ENCODE measurements around the gene TASP1. TPM values are rescaled to one million over a fixed set of nuclear protein-coding genes. Genes with fewer than 3 reads are reported as not detected.

Gene TASP1
- total and polyA plus RNA-seq, 2 donors from 2014 or later, result 6.0 to 22.7 TPM

DNA sequence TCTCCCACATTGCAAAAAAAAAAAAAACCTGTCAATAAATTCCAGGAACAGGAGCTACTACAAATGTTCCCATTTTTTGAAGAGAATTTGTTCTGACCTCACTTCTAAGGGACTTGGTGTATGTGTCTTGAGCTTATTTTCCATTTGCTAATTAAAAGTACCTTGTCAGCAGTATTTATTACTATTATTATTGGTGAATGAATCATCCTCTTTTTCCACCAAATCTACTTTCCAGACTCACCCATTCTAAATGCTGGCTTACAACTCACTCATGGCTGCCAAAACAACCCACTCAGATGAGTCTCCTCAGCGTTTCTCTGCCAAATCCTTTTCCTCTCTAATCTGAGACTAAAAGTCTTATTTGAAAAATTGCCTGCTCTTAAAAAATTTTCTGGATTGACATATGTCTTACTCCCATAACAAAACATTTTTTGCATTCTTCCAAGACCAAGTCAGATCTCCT lies 33.2 kb upstream of the TASP1 start:
- no peaks in the 10 kb centered on the region for H3K9me3 ChIP-seq (ENCODE audit: control insufficient read depth in 2 of 3, insufficient read depth in 1 of 3, low read length in 3 of 3)
- no peak overlapping the region for H3K27ac ChIP-seq (ENCODE audit: low read depth in 2 of 2, low read length in 2 of 2)
- intact Hi-C loops (cut with DNase I), result no loop called here
- DNase-seq (no peak), FAIRE-seq (no peak)
- no peaks in the 10 kb centered on the region for H3K4me1 ChIP-seq (ENCODE audit: control insufficient read depth in 2 of 3, insufficient read depth in 2 of 3, low read depth in 1 of 3, low read length in 3 of 3)
- no peak overlapping the region for H3K4me3 ChIP-seq (ENCODE audit: low read length in 3 of 3)
- no peaks in the 10 kb centered on the region for H3K27me3 ChIP-seq (ENCODE audit: control insufficient read depth, insufficient read depth, low read length)
- no peaks in the 10 kb centered on the region for H3K36me3 ChIP-seq (ENCODE audit: control insufficient read depth in 2 of 3, insufficient read depth in 3 of 3, low read length in 3 of 3)
- TF ChIP-seq, protein P1, sequence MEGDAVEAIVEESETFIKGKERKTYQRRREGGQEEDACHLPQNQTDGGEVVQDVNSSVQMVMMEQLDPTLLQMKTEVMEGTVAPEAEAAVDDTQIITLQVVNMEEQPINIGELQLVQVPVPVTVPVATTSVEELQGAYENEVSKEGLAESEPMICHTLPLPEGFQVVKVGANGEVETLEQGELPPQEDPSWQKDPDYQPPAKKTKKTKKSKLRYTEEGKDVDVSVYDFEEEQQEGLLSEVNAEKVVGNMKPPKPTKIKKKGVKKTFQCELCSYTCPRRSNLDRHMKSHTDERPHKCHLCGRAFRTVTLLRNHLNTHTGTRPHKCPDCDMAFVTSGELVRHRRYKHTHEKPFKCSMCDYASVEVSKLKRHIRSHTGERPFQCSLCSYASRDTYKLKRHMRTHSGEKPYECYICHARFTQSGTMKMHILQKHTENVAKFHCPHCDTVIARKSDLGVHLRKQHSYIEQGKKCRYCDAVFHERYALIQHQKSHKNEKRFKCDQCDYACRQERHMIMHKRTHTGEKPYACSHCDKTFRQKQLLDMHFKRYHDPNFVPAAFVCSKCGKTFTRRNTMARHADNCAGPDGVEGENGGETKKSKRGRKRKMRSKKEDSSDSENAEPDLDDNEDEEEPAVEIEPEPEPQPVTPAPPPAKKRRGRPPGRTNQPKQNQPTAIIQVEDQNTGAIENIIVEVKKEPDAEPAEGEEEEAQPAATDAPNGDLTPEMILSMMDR (IDR thresholded peaks at IDR 0.05; ENCODE audit: borderline replicate concordance, extremely low read depth, insufficient read depth), result no peak
- H3K9ac ChIP-seq (ENCODE audit: low read length in 3 of 3), result no peak overlapping the region

DNA sequence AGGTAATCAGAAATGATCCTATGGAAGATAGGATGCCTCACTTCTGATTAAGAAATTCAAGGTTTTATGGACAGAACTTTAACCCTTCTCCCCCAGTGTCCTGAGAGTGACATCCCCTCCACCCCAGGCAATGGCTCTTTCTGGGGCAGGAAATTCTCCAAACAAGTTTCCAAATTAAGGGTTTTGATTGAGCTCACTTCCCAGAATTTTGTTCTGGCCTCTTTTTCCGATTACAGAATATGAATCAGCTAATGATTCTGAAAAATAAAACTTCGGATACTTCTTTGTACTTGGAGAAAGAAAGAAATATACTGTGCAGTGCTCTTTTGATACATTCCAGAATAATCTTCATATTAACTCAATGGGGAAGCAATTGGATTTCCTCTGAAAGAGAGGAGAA lies 32.8 kb upstream of the TASP1 start:
- H3K4me1 ChIP-seq (ENCODE audit: control insufficient read depth in 2 of 3, insufficient read depth in 2 of 3, low read depth in 1 of 3, low read length in 3 of 3), result no peaks in the 10 kb centered on the region
- no peak for DNase-seq
- no peak for FAIRE-seq
- no peak overlapping the region for H3K27ac ChIP-seq (ENCODE audit: low read depth in 2 of 2, low read length in 2 of 2)
- H3K27me3 ChIP-seq (ENCODE audit: control insufficient read depth, insufficient read depth, low read length), result no peaks in the 10 kb centered on the region
- TF ChIP-seq, protein P1 (IDR thresholded peaks at IDR 0.05; ENCODE audit: borderline replicate concordance, extremely low read depth, insufficient read depth), result no peak
- no peaks in the 10 kb centered on the region for H3K36me3 ChIP-seq (ENCODE audit: control insufficient read depth in 2 of 3, insufficient read depth in 3 of 3, low read length in 3 of 3)
- intact Hi-C loops (cut with DNase I), result no loop called here
- no peak overlapping the region for H3K9ac ChIP-seq (ENCODE audit: low read length in 3 of 3)
- no peaks in the 10 kb centered on the region for H3K9me3 ChIP-seq (ENCODE audit: control insufficient read depth in 2 of 3, insufficient read depth in 1 of 3, low read length in 3 of 3)
- no peak overlapping the region for H3K4me3 ChIP-seq (ENCODE audit: low read length in 3 of 3)

DNA sequence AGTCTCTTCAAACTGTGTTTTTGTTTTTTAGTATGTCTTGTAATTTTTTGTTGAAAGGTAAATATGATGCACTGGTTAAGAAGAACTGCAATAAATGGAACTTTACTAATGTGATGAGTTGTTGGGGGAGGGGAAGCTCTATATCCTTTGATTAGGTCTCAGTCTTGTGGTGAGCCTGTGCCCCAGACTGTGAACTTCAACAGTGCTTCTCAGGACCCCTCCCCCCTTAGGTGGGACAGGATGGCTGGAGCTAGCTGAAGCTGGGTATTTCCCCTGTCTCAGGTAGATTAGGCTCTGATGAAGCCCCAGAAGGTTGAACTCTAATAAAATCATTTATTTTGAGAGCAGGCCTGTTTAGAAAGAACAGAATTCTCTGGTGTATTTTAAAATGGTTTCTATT lies 31.4 kb upstream of the TASP1 start:
- H3K4me1 ChIP-seq (ENCODE audit: control insufficient read depth in 2 of 3, insufficient read depth in 2 of 3, low read depth in 1 of 3, low read length in 3 of 3), result no peaks in the 10 kb centered on the region
- H3K4me3 ChIP-seq (ENCODE audit: low read length in 3 of 3), result no peak overlapping the region
- DNase-seq, result no peak
- no peak for FAIRE-seq
- H3K9me3 ChIP-seq (ENCODE audit: control insufficient read depth in 2 of 3, insufficient read depth in 1 of 3, low read length in 3 of 3), result no peaks in the 10 kb centered on the region
- intact Hi-C loops (cut with DNase I), result no loop called here
- no peaks in the 10 kb centered on the region for H3K27me3 ChIP-seq (ENCODE audit: control insufficient read depth, insufficient read depth, low read length)
- no peaks in the 10 kb centered on the region for H3K36me3 ChIP-seq (ENCODE audit: control insufficient read depth in 2 of 3, insufficient read depth in 3 of 3, low read length in 3 of 3)
- no peak overlapping the region for H3K9ac ChIP-seq (ENCODE audit: low read length in 3 of 3)
- no peak overlapping the region for H3K27ac ChIP-seq (ENCODE audit: low read depth in 2 of 2, low read length in 2 of 2)
- TF ChIP-seq, protein P1 (IDR thresholded peaks at IDR 0.05; ENCODE audit: borderline replicate concordance, extremely low read depth, insufficient read depth), result no peak

Data from kidney (tissue), 14 donors.